Esophagus squamous epithelium (tissue), 4 donors: ENCODE results near the gene TMEM72.

Experiments
- POLR2A ChIP-seq, 4 donors: fragments of 450-650 bp; IDR thresholded peaks; one replicate each; pipeline ENCODE4 v1.6.1; 2017; ENCODE audit warnings: antibody characterized with exemption in 4 of 4, mild to moderate bottlenecking in 4 of 4, moderate library complexity in 3 of 4
- TF ChIP-seq, protein P1 (sequence below), 6 experiments: fragments of 450-650 bp in 4 of 6; fragments of 200-600 bp in 2 of 6; sonication (generic) in 2 of 6; IDR thresholded peaks; one replicate each; pipeline ENCODE4 v1.5.1; 2016 to 2019; ENCODE audit warnings: antibody characterized with exemption in 6 of 6, mild to moderate bottlenecking in 4 of 6, moderate library complexity in 4 of 6

DNA sequence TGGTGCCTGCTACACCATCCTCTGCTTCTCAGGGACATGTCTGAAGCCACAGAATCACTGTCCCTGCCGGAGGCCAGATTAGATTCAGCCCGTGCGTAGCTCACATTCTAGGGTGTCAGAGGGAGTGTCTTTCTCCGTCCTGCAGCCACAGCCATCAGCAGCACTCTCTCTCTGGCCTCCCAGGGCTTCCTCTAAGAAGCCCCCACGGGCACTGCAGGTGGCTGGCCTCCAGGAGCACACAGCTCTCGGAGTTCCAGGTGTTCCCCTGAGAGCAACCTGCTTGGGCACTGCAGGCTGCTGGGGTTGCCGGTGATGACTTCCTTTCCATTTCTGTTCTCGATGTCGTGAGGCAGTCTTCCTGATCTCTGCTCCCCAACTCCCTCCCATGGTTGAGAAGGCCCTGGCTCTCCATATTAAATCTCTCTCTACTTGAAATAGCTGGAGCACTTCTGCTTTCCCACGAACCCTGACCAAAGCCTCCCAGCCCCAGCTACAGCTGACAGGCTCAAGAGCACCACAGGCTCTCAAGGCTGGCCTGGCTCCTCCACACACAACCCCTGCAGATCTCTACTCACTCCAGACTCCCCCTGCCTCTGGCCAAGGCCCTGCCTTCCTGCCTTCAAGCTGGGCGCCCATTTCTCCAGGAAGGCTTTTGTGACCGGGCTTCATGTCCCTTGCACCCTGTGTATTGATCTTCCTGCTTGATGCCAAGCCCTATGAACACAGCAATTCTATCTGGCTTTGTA, 49.0 kb upstream of the TMEM72 start:
- TF ChIP-seq POLR2A (IDR thresholded peaks at IDR 0.05): no peak
- TF ChIP-seq, protein P1, sequence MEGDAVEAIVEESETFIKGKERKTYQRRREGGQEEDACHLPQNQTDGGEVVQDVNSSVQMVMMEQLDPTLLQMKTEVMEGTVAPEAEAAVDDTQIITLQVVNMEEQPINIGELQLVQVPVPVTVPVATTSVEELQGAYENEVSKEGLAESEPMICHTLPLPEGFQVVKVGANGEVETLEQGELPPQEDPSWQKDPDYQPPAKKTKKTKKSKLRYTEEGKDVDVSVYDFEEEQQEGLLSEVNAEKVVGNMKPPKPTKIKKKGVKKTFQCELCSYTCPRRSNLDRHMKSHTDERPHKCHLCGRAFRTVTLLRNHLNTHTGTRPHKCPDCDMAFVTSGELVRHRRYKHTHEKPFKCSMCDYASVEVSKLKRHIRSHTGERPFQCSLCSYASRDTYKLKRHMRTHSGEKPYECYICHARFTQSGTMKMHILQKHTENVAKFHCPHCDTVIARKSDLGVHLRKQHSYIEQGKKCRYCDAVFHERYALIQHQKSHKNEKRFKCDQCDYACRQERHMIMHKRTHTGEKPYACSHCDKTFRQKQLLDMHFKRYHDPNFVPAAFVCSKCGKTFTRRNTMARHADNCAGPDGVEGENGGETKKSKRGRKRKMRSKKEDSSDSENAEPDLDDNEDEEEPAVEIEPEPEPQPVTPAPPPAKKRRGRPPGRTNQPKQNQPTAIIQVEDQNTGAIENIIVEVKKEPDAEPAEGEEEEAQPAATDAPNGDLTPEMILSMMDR (IDR thresholded peaks at IDR 0.05): no peak
